Caco-2 (cell line): ENCODE data around the gene SRD5A3. TPM values are rescaled to one million over a fixed set of nuclear protein-coding genes. Genes with fewer than 3 reads are reported as not detected.

ENCODE experiments used
- BruUV-seq: library from RNA; stranded (reverse); fragments of 400-500 nt; replicated peaks from 2 replicates; lab custom pipeline; 2021; lab: Mats Ljungman, UMichigan
- CTCF ChIA-PET: fragments of 300-600 bp; sonication (Branson Sonifier 250); formaldehyde crosslinking; loops from one replicate; lab custom pipeline; 2022; ENCODE audit warnings: antibody characterized with exemption; lab: Charles Lee
- POLR2A ChIA-PET: fragments of 300-600 bp; sonication (Branson Sonifier 250); formaldehyde crosslinking; loops from one replicate; lab custom pipeline; 2022; ENCODE audit warnings: antibody characterized with exemption; lab: Charles Lee
- DNase-seq, 2 experiments: peaks; one replicate each; pipeline versions ENCODE4 v3.0.0 to v3.0.0-alpha.2; 2020 to 2022
- H3K27me3 ChIP-seq: replicated peaks from 2 replicates; pipeline ENCODE4 v1.6.0; 2011; ENCODE audit warnings: low read length; ENCODE audit not compliant: control insufficient read depth, insufficient read depth
- H3K36me3 ChIP-seq: 2 replicates; pipeline ENCODE4 v1.5.1; 2011; ENCODE audit warnings: low read length; ENCODE audit not compliant: control insufficient read depth, insufficient read depth
- H3K4me1 ChIP-seq: fragments of 250-450 bp; sonication (Bioruptor Pico); 2 replicates; pipeline ENCODE4 v1.5.1; 2020; ENCODE audit warnings: mild to moderate bottlenecking
- H3K4me3 ChIP-seq: 2 replicates; pipeline ENCODE4 v1.5.1; 2011; ENCODE audit warnings: low read depth, mild to moderate bottlenecking, control low read depth, low read length
- H3K9me3 ChIP-seq: fragments of 250-450 bp; sonication (Bioruptor Pico); 2 replicates; pipeline ENCODE4 v1.5.1; 2020; ENCODE audit warnings: mild to moderate bottlenecking, moderate library complexity
- H3K27ac Mint-ChIP-seq: one replicate; pipeline ENCODE4 v1.8.0; 2022; ENCODE audit warnings: mixed read lengths; ENCODE audit not compliant: unreplicated experiment
- H3K27me3 Mint-ChIP-seq: one replicate; pipeline ENCODE4 v1.8.0; 2022; ENCODE audit warnings: mixed read lengths; ENCODE audit not compliant: insufficient read depth, unreplicated experiment
- H3K36me3 Mint-ChIP-seq: one replicate; pipeline ENCODE4 v1.8.0; 2022; ENCODE audit warnings: mild to moderate bottlenecking, mixed read lengths; ENCODE audit not compliant: insufficient read depth, unreplicated experiment
- H3K4me1 Mint-ChIP-seq: one replicate; pipeline ENCODE4 v1.8.0; 2022; ENCODE audit warnings: low read depth, mixed read lengths; ENCODE audit not compliant: unreplicated experiment
- H3K4me3 Mint-ChIP-seq: one replicate; pipeline ENCODE4 v1.8.0; 2022; ENCODE audit warnings: mild to moderate bottlenecking, moderate library complexity, mixed read lengths; ENCODE audit not compliant: unreplicated experiment
- H3K9me3 Mint-ChIP-seq: one replicate; pipeline ENCODE4 v1.8.0; 2022; ENCODE audit warnings: mixed read lengths; ENCODE audit not compliant: unreplicated experiment
- intact Hi-C: fragments of 100-400 bp; cut with micrococcal nuclease; formaldehyde crosslinking; loops from one replicate; pipeline ENCODE4 v1.10.0; 2022; ENCODE audit not compliant: unreplicated experiment
- total RNA-seq: library from RNA; stranded (reverse); gene quantifications from 2 replicates; pipeline ENCODE4 v1.2.3, GENCODE V29; 2022
- TF ChIP-seq, protein P1 (sequence below), 2 experiments: fragments of 200-600 bp in 1 of 2; IDR thresholded peaks; 1 replicate in 1 of 2; 2 replicates in 1 of 2; pipeline versions ENCODE4 v1.5.1 to v1.8.0; 2011 to 2022; ENCODE audit warnings: antibody characterized with exemption in 1 of 2, control low read depth in 1 of 2, inconsistent platforms in 1 of 2, low read depth in 1 of 2, low read length in 1 of 2, mild to moderate bottlenecking in 1 of 2, moderate library complexity in 1 of 2; ENCODE audit not compliant: insufficient read depth in 1 of 2, severe bottlenecking in 1 of 2, unreplicated experiment in 1 of 2

SRD5A3 gene
- total RNA-seq, 1 experiment from 2014 or later, result 22.6 TPM

DNA sequence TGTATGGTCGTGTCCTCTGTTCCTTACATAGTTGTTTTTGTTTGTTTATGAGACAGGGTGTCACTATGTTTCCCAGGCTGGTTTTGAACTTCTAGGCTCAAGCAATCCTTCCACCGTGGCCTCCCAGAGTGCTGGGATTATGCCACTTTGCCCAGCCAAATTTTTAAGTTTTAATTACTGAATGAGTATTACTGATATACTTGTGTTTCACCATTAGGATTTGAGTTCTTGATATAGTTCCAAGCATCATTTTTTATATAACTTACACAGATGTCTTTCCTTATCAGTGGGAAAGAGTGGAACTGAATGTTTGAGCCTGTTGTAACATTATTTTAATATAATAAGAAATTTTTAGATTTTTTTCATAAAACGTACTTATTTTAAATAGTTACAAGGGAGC is 70.1 kb downstream of the SRD5A3 start:
- H3K27me3 ChIP-seq, result no peaks in the 10 kb centered on the region
- POLR2A ChIA-PET, result no interaction called here
- H3K27me3 Mint-ChIP-seq, result no peaks in the 10 kb centered on the region
- H3K4me3 Mint-ChIP-seq, result no peak overlapping the region
- H3K36me3 ChIP-seq, result peaks cover 4% of the 10 kb centered on the region
- no peaks in the 10 kb centered on the region for H3K9me3 ChIP-seq
- H3K4me1 Mint-ChIP-seq, result peaks cover 6% of the 10 kb centered on the region
- intact Hi-C loops, result no loop called here
- DNase-seq, result no peak
- peaks cover 60% of the 10 kb centered on the region for H3K36me3 Mint-ChIP-seq
- no peaks in the 10 kb centered on the region for H3K4me1 ChIP-seq
- no peaks in the 10 kb centered on the region for H3K9me3 Mint-ChIP-seq
- no TSS peak for BruUV-seq
- no peak overlapping the region for H3K27ac Mint-ChIP-seq
- TF ChIP-seq, protein P1, sequence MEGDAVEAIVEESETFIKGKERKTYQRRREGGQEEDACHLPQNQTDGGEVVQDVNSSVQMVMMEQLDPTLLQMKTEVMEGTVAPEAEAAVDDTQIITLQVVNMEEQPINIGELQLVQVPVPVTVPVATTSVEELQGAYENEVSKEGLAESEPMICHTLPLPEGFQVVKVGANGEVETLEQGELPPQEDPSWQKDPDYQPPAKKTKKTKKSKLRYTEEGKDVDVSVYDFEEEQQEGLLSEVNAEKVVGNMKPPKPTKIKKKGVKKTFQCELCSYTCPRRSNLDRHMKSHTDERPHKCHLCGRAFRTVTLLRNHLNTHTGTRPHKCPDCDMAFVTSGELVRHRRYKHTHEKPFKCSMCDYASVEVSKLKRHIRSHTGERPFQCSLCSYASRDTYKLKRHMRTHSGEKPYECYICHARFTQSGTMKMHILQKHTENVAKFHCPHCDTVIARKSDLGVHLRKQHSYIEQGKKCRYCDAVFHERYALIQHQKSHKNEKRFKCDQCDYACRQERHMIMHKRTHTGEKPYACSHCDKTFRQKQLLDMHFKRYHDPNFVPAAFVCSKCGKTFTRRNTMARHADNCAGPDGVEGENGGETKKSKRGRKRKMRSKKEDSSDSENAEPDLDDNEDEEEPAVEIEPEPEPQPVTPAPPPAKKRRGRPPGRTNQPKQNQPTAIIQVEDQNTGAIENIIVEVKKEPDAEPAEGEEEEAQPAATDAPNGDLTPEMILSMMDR (IDR thresholded peaks at IDR 0.05; ENCODE audit: insufficient read depth in 1 of 2, low read depth in 1 of 2, low read length in 1 of 2, severe bottlenecking in 1 of 2, unreplicated experiment in 1 of 2), result no peak
- CTCF ChIA-PET, result no interaction called here
- no peak overlapping the region for H3K4me3 ChIP-seq

Other genes with a start within 250 kb of the SRD5A3 start
- gene KDR, start 220.6 kb upstream of the SRD5A3 start, total RNA-seq, result not detected in 2 replicates
- gene TMEM165, start 49.7 kb downstream of the SRD5A3 start, total RNA-seq, result 90.4 and 91.9 TPM in 2 replicates
- gene CLOCK, start 200.7 kb downstream of the SRD5A3 start, total RNA-seq, result 9.5 and 12.0 TPM in 2 replicates
- not detected in 2 replicates for gene PDCL2, start 246.0 kb downstream of the SRD5A3 start, total RNA-seq